HG02759 (cell line): ENCODE data around the gene KCNJ10.
"Not testable (repeated sequence)": the region's sequence is repeated elsewhere in the genome, so short reads cannot be mapped to it uniquely, and the experiment has no call there.

Experiments used
- ATAC-seq: cut with Tn5 transposase; IDR thresholded peaks from one replicate; pipeline ENCODE4 v1.9.1; 2021; ENCODE audit warnings: mild to moderate bottlenecking, moderate library complexity; ENCODE audit not compliant: unreplicated experiment

KCNJ10 gene

DNA sequence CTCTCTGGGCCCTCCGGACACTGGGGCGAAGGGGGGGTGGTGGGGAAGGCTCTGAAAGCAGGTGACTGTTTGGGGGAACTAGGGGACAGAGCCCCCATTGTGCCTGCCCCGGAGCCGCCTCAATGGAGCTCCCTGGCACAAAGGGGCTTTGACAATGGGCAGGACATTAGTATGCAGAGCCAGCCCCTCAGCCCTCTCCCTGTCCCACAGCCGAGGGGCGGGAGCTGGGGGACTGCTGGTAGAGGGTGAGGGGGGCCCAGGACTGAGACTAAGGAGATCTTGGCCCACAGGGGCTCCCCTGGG, 7.8 kb downstream of the KCNJ10 start:
- no peak for ATAC-seq

DNA sequence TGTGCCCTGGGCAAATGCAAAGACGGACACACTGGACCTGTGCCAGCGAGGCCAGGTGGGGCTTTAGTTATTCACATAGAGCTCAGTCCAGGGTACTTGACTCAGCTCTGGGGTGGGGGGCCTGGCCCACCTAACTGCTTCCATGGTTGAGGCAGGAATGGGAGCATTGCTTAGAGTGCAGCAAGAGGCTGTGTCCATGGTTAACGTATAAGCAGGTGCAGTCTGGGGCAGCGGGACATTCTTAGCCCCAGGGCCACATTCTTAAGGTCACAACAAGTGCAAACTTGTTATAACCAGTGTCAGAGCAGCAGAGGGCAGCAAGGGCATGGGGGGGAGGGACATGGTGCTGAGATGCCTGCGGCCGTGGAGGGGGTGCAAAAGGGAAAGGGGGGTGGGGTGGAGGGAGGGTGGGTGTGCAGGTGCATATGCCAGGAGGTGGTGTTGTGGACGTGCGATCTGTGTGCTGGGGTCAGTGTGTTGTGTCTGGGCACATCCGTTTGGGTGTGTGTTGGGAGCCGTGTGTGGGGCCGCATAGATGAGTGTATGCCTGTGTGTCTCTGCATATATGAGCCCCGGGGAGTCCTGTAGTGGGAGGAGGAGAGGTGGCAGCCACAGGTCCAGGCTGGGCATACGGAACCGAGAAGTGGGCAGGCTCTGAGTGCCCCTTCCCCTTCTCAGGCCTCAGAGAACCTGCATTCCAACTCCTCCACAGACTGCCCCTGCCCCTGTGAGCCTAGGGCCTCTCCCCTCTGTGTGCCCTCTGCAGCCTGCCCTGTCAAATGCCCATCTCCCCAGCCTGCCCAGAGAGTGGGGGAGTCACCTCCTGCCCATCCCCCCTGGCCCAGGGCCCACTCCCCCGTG, 8.4 kb downstream of the KCNJ10 start:
- ATAC-seq: no peak

DNA sequence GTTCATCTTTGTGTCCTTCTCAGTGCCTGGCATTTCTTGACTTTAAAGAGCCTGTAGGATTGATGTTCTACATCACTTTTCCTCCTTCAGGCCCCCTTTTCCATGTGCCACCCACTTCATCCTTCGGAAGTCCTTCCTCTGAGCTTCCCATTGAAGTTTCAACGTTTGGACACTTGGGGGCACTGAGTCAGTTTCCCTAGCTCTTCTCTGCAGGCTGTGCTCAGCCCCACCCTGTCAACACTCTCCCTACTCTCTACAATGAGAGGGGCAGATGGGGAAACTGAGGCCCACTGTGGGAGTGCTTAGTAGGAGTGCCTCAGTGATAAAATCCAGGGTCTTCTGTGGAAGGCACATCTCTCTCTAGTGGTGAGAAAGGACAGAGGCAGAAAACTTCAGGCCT, 11.9 kb downstream of the KCNJ10 start:
- ATAC-seq: no peak

DNA sequence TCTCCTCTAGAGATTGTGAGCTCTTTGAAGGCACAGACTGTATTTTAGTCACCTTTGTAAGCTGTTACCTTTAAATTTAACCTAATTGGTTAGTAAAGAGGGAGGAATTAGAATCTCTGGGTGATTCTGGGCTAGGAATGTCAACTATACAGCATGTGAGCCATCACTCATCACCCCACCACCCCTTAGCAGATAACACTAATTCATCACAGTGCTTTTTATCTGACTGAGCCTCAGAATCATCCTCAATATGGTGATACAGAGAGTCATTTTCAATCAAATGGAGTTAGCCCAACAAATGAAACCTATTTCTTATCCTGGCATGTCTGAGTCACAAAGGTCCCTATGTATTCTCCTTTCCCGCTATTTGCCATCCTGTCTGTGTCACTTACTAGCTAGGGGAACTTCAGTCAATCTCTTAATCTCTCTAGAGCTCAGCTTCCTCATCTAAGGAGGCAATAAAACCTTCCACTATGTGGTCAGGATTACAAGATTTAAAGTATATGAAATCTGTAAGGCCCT, 13.3 kb downstream of the KCNJ10 start:
- ATAC-seq: no peak

DNA sequence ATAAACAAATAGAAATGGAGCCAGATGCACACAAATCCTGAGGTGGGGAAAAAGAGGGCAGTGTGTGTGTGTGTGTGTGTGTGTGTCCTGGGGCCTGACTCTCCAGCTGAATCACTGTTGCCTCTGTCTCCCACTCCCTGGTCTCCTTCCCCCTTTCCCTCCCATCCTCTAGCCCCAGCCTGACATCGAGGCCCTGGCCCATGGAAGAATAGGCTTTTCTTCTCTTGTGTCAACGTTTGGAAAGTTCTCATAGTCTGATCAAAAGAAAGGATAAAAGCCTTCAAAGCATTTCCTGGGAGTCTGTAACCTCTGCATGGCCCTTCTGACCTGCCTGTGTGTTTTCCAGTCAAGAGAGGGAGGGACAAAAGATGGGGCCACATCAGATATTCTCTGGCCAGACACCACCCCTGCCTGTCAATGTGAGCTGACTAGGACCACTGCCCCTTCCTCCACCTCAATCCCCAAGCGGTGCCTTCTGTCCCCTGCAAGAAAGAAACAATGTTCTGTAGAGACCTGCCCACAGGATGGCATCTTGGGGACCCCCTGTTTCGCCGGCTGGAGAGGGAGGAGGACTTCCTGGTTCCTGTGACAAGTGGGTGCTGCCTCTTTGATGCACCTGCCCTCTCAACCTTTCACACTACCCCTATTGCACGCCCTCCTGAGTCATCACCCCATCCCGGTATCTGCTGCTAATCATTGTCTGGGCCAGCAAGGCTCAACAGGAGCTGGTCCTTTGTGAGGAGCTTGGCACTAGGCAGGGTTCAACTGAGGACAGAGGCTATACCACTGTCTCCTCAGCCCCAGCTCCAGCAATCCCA, 16.2 kb downstream of the KCNJ10 start:
- no peak for ATAC-seq

DNA sequence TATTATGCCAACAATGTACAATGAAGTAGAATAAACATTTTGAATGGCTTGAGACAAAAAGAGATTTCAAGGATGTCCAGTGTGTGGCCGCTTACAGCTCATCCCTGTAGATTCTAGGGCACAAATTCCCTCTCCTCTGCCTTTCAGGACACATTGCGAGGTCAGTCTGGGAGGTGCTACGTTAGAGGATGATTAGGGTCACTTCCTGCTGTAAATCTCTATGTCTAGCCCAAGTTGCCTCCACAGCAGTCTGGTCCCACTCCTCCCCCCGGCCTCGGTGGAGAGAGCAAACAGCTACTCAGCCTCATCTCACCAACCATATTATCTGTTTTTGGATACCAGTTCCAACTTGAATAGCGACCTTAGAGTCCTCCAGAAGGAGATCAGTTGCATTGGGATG, 17.0 kb downstream of the KCNJ10 start:
- ATAC-seq: no peak

DNA sequence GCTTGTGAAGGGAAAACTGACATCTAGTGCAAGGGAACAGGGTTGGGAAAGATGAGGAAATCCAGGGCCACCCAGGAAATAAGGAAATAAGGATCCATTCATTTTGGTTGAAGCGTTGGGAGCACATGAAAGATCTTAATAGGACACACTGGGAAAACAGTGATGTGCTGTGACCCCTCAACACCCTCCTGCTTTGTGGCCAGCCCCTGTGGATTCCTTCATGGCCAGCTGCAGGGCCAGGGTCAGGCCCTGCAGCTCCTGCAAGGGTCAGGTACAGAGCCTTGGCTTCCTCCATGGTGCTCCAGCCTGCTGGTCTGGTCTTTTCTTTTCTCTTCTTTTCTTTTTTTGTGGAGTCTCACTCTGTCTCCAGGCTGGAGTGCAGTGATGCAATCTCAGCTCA, 19.3 kb downstream of the KCNJ10 start:
- no peak for ATAC-seq

DNA sequence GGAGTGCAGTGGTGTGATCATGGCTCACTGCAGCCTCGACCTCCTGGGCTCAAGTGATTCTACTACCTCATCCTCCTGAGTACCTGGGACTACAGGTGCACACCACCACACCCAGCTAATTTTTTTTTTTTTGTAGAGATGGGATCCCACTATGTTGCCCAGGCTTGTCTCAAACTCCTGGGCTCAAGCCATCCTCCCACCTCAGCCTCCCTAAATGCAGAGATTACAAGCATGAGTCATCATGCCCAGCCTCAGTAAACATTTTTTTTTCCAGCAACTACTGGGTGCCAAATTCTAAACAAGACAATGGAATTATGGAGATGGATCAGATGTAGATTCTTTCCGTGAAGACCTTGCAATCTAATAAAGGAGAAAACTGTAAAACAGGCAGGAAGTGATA, 19.8 kb downstream of the KCNJ10 start:
- not testable (repeated sequence) for ATAC-seq

DNA sequence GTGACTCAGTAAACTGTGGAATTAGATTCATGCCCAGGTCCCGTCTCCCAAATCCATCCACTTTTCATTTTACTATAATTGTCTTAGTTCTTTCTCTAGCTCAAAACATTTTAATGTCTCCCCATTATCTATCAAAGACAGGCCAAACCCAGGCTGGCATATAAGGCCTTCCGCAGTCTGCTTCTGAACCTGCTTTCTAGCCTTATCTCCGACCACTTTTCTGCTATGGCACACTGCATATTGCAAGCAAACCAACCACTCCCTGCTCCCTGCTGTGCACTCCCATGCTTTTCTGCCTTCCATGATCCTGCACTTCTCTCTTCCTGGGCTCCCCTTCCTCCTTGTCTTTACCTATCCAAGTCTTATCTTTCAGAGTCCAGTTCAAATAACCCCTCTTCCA, 20.9 kb downstream of the KCNJ10 start:
- no peak for ATAC-seq

DNA sequence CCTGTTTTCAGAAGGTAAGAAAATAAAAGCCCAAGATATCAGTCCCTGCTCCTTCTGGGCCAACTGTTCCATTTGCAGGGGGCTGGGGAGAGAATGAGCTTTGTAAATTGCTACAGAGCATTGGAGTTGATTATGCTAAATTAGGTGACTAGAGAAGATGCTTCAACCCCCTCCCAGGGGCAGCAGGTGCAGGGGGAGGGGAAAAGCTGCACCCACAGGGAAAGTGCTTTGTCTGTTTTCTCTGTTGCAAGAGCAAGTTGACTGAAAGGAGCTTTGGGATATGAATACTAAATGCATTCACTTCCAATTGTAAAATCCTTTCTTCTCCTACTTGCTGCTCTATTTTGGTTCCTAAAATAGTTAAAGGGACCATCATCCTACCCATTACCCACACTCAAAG, 21.6 kb downstream of the KCNJ10 start:
- ATAC-seq: no peak

DNA sequence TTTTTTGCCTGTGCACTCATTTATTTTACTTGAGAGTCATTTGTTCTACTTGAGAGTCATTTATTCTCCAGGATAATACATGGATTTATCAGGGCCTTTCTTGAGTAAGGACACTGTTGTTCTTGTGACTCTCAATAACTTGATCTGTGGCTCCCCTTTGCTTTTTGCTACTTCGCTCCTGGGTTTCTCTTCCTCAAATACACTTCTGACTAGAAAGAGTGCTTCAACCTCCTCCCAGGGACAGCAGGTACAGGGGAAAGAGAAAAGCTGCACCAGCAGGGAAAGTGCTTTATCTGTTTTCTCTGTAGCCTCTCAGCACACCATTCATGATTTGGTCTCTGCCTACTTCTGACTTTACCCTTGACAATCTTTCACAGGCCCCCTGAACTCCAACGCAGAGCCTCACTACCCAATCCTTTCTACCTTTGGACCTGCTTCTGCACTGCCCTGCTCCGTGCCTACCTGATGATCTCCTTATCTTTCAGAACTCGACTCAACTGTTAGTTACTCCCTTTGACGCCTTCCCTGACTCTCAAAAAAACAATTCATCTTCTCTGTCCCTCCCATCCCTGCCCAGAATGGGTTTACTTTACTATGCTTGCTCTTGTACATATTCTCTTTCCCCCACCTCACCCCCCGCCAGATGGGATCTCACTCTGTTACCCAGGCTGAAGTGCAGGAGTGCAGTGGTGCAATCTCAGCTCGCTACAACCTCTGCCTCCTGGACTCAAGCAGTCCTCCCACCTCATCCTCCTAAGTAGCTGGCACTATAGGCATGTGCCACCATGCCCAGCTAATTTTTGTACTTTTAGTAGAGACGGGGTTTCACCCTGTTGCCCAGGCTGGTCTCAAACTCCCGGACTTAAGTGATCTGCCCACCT, 22.6 kb downstream of the KCNJ10 start:
- peak; percentile 29 for ATAC-seq

DNA sequence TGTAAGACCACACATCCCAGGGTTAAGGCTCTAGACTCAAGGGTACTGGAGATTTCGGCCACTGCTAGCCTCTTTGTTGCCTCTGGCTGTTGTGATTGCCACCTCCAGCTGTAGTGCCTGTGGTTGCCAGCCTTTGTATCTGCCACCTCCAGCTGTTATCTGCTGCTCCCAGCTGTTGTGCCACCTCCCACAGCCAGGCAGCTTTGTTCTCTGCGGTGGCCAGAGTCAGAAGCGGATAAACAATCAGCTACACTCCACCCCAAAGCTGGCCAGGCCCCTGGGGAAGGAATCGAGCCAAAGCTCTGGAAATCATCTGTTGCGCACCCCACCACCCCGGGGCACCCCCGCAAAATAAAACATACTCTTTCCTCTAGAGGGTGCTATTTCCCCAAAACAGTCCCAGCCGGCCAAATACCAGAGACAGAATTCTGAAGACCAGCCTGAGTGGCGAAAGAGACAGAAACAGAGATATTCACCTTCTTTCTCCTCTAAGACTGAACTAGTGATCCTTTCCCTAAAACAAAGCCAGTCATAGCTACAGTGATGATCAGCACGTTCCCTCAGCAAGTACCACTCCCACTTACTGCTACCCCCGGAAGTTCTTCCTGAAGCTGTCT, 23.4 kb downstream of the KCNJ10 start:
- ATAC-seq: peak; percentile 85

DNA sequence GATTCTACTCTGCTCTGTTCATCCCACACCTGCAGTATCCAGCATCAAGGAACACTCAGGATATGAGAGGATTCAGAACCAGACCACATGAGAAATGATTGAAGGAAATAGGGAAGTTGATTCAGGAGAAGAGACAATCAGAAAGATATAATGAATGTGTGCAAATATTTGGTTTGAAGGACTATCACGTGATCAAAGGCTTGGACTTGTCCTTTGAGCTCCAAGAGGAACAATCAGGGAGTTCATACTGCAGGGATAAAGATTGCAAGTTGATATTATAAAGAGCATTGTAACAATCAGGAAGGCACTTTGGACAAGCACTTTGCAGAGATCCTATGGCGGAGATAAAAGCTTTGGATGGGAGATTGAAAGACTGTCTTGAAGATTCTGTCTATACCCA, 24.3 kb downstream of the KCNJ10 start:
- ATAC-seq: no peak

DNA sequence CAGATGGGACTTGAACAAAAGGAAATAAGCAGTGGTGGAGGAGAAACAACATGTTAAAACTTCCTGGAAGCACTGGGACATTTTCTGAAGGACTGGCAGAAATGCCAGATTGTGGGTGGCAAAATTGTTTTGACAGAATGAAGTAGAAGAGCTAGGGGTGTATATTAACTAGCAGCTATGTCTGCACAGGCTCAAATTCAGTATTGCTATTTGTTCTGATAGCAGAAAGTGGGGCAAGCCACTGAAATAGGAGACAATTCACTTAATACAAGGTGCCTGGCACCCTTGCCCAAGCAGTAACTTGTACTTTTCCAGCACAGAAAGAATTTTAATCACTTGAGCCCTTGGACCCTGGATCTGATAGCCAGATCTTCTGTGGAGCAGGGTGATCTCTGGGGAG, 26.4 kb downstream of the KCNJ10 start:
- no peak for ATAC-seq

DNA sequence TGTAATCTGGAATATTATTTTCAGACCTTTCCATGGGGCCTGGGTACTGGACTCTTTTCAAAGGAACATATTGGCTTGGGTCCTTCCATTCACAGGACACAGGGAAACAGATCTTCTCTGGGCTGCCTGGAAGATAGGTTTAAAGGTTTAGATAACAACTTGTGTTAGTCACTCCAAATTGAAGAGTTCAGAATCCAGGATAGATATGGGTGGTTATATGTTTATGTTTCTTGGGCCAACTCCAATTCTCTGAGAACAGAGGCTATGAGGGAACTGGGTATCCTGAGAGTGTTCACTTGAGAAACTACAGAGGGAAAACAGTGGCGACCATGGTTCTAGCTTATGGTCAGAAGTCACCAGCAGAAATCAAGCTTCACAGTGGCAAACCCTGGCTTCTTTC, 29.5 kb downstream of the KCNJ10 start:
- ATAC-seq: no peak

DNA sequence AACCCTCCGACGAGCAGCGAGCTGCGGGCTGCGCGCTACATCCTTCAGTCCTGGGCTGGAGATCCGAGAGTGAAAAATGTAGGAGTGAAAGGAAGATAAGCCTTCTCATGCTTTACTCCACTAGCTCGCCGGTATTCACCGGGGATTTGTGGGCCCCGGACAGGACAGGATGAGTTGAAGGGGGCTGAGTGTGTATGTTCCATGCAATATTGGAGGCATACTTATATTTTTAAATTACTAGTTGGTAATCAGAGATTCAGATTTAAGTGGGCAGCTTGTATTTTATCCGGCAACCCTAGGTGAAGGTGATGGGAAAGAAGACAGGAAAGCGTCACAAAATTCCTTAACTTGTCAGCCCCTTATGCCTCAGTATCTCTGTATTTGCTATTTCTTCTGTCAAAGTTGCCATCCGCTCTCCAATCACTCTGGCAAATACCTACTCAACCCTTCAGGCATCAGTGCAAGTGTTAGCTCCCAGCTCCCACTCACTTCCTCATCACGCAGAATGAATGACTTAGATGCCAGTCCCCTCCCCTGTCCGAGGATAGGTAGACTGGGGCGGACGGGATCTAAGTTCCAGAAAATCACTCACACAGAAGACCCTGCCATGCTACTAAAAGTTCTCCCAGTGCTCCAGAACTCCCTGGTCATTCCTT, 37.7 kb downstream of the KCNJ10 start:
- ATAC-seq: no peak

DNA sequence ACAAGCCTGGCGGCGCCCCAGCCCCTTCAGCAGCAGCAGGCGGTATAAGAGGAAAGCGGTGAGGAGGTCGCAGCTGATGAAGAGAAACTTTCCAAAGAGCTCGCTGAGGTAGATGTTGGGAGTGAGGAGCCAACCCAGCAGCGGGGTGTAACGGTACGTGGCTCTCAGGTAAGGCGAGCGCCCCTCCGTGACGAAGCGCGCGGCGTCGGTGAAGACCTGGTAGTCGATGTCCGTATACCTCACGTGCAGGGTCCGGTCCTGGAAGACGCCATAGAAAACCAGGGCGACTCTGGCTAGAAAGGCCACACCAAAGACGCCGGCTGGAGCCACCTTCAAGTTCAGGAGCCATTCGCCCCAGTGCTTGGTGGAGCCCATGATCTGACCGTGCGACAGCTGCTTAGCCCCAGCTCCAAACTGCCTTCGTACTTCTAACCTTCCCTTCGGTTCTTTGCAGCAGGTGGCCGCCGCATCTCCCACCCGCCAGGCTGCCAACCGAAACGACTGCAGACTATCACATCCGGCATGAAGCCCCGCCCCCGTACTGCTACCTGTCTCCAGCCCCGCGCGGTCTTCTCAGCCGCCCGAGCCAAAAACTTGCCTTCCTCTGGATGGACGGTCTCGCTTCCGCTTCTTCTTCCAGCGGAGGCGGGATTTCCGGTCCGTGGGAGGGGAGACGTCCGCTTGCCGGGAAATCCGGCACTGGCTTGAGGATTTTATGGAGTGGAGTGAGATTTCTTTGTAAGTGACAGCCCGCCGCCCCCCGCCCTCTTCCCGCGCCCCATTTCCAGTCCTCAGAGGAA, 38.4 kb downstream of the KCNJ10 start, which contains the start of gene PIGM:
Gene PIGM (minus strand): TSS at position 626 of the 800 bp plus-strand sequence. CDS start 251 bp downstream, at position 375.
- peak; percentile 96 for ATAC-seq

DNA sequence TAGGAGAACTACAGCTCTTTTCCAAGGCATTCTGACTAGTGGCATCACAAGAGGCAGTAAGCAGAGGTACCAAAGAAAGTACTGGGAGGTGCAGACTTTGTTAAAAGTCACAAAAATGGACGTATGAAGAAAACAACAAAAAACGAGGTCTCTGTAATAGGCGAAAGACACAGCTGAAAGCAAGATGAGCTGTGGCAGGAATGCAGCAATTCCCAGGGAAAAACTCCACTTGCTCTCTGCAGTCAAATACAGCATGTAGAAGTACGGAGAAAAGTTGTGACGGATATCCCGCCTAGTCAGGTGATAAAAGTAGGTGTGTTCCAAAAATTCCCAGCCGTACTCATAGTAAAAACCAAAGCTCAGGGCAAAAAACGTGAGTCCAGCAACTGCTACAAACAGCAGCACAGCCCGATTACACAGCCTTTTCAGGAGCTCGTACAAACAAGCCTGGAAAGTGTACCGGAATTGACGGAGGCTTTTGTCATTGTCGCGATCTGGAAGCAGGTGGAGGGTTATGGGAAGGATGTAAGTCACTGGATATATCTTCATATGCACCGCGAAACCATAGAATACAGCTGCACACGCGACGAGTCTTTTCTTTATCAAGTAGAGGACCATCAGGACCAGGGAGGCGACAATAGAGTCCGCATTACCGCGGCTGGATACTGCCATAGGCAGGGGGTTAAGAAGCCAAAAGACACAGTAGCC, 39.1 kb downstream of the KCNJ10 start:
- peak; percentile 24 for ATAC-seq

DNA sequence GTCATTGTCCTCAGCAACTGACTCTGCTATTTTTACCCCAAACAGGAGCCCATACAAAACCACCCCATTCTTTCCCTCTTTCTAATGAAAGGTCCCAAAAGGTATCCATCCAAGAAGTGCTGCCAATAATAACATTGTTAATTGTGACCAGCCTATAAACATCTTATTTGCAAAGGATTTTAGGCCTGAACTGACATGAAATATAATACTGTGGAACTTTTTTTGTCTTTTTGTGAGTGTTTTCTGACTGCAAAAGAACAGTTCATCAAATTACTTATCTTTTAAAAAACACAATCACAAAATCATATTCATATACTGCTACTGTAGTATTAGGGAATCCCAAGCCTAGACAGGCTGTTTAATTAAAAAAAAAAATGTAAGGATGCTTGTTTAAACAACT, 41.5 kb downstream of the KCNJ10 start:
- ATAC-seq: no peak
